Measurements from ENCODE around the gene CLDN34.
A peak's percentile ranks its signal among the peaks of the same experiment; 100 is the strongest.

Gene CLDN34

GRCh38 chrX:9957743-9958142, 9.4 kb upstream of the CLDN34 start:
- peak overlapping the region; percentile 74 for H3K27ac ChIP-seq (ENCODE audit: low read depth, low read length)
- TF ChIP-seq EZH2phosphoT487 (conservative IDR thresholded peaks at IDR 0.05; ENCODE audit: low read length) (no peak), CTCF (IDR thresholded peaks at IDR 0.05; ENCODE audit: insufficient read depth, low read length, poor library complexity, severe bottlenecking) (no peak)
- peaks cover 4% of the 10 kb centered on the region; the same call in 1 of the 2 replicates for H3K9me3 ChIP-seq (ENCODE audit: insufficient read depth, low read length)
- H3K27me3 ChIP-seq (ENCODE audit: low read length), result no peaks in the 10 kb centered on the region
- no peaks in the 10 kb centered on the region for H3K36me3 ChIP-seq (ENCODE audit: low read length)
- H2AFZ ChIP-seq (ENCODE audit: low read depth, low read length, severe bottlenecking), result no peak overlapping the region
- H3K9ac ChIP-seq (ENCODE audit: low read length), result 0 out of 2 replicates have a peak overlapping the region, but pooled peaks have one; percentile 18
- H3F3A ChIP-seq (ENCODE audit: insufficient read depth), result peaks cover 14% of the 10 kb centered on the region; the same call in 1 of the 2 replicates
- no peaks in the 10 kb centered on the region for H3K9me2 ChIP-seq (replicated peaks; ENCODE audit: insufficient read depth, low read length)
- peak overlapping the region; percentile 46 for H3K4me2 ChIP-seq (ENCODE audit: low read depth, low read length, poor library complexity, severe bottlenecking)
- H3K79me2 ChIP-seq (ENCODE audit: insufficient read depth, low read length), result no peaks in the 10 kb centered on the region
- H4K20me1 ChIP-seq (ENCODE audit: low read depth, low read length), result no peaks in the 10 kb centered on the region
- no peak overlapping the region for H3K4me3 ChIP-seq (ENCODE audit: insufficient read depth, low read length, poor library complexity, severe bottlenecking)

- Histone ChIP-seq H3F3A (ENCODE audit: insufficient read depth) (peaks cover 12% of the 10 kb centered on the region; the same call in 1 of the 2 replicates), H3K4me3 (ENCODE audit: insufficient read depth, low read length, poor library complexity, severe bottlenecking) (no peak overlapping the region), H3K36me3 (ENCODE audit: low read length) (no peaks in the 10 kb centered on the region), H3K4me2 (ENCODE audit: low read depth, low read length, poor library complexity, severe bottlenecking) (peak overlapping the region; percentile 46), H3K79me2 (ENCODE audit: insufficient read depth, low read length) (no peaks in the 10 kb centered on the region), H3K27me3 (ENCODE audit: low read length) (no peaks in the 10 kb centered on the region), H3K9ac (ENCODE audit: low read length) (0 out of 2 replicates have a peak overlapping the region, but pooled peaks have one; percentile 18), H3K9me3 (ENCODE audit: insufficient read depth, low read length) (no peaks in the 10 kb centered on the region), H3K27ac (ENCODE audit: low read depth, low read length) (peak overlapping the region; percentile 74), H2AFZ (ENCODE audit: low read depth, low read length, severe bottlenecking) (peak overlapping the region; percentile 38), H3K9me2 (replicated peaks; ENCODE audit: insufficient read depth, low read length) (no peaks in the 10 kb centered on the region), H4K20me1 (ENCODE audit: low read depth, low read length) (no peaks in the 10 kb centered on the region)
- TF ChIP-seq EZH2phosphoT487 (conservative IDR thresholded peaks at IDR 0.05; ENCODE audit: low read length) (no peak), CTCF (IDR thresholded peaks at IDR 0.05; ENCODE audit: insufficient read depth, low read length, poor library complexity, severe bottlenecking) (no peak)
Measured at GRCh38 chrX:9958183-9958582, 9.0 kb upstream of the CLDN34 start.

- Histone ChIP-seq H2AFZ (ENCODE audit: low read depth, low read length, severe bottlenecking) (no peak overlapping the region), H3F3A (ENCODE audit: insufficient read depth) (0 out of 2 replicates have a peak, but pooled peaks cover 2% of the 10 kb centered on the region), H3K9ac (ENCODE audit: low read length) (no peak overlapping the region), H4K20me1 (ENCODE audit: low read depth, low read length) (no peaks in the 10 kb centered on the region), H3K79me2 (ENCODE audit: insufficient read depth, low read length) (no peaks in the 10 kb centered on the region), H3K9me3 (ENCODE audit: insufficient read depth, low read length) (no peaks in the 10 kb centered on the region), H3K4me3 (ENCODE audit: insufficient read depth, low read length, poor library complexity, severe bottlenecking) (no peak overlapping the region), H3K9me2 (replicated peaks; ENCODE audit: insufficient read depth, low read length) (no peaks in the 10 kb centered on the region), H3K4me2 (ENCODE audit: low read depth, low read length, poor library complexity, severe bottlenecking) (no peak overlapping the region), H3K36me3 (ENCODE audit: low read length) (no peaks in the 10 kb centered on the region), H3K27me3 (ENCODE audit: low read length) (no peaks in the 10 kb centered on the region), H3K27ac (ENCODE audit: low read depth, low read length) (no peak overlapping the region)
- TF ChIP-seq CTCF (IDR thresholded peaks at IDR 0.05; ENCODE audit: insufficient read depth, low read length, poor library complexity, severe bottlenecking), result no peak
- no peak for TF ChIP-seq EZH2phosphoT487 (conservative IDR thresholded peaks at IDR 0.05; ENCODE audit: low read length)
Measured at GRCh38 chrX:9961750-9962149, 5.4 kb upstream of the CLDN34 start.
